GM12891 (cell line): ENCODE results near the gene IER5.

Source experiments
- POLR2A ChIP-seq: IDR thresholded peaks from 2 replicates; pipeline ENCODE4 v1.6.1; 2011; ENCODE audit warnings: low read depth, low read length, control low read depth
- TAF1 ChIP-seq: IDR thresholded peaks from 2 replicates; pipeline ENCODE4 v1.6.1; 2011; ENCODE audit warnings: low read depth, low read length, control low read depth

GRCh38 chr1:181040284-181040865, 48.1 kb upstream of the IER5 start:
- TF ChIP-seq TAF1 (no peak), POLR2A (no peak)
